LNCAP (cell line): ENCODE measurements around the gene GABBR2.

Source experiments
- TF ChIP-seq, protein P1 (sequence below): fragments of 450-650 bp; IDR thresholded peaks from 2 replicates; pipeline ENCODE4 v1.5.1; 2017; ENCODE audit warnings: mild to moderate bottlenecking

Gene GABBR2

DNA sequence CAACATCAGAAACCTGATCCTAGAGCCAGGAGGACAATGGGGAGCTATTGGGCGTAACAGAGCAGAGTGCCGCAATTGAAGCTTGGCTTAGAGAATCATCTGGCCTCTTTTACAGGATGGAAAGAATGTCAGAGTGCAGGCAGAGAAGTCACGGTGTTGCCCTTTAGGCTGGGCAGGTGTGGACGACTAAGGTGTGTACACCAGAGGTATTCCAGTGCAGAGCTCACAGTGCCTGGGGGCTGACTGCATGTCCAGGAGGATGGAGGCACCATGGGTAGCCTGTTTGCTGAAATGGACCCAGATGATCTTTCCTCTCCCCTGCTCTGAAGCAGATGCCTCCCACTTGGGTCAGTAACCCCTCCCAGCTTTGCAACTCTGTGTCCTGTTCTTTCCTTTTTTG is 404.4 kb downstream of the GABBR2 start:
- TF ChIP-seq, protein P1, sequence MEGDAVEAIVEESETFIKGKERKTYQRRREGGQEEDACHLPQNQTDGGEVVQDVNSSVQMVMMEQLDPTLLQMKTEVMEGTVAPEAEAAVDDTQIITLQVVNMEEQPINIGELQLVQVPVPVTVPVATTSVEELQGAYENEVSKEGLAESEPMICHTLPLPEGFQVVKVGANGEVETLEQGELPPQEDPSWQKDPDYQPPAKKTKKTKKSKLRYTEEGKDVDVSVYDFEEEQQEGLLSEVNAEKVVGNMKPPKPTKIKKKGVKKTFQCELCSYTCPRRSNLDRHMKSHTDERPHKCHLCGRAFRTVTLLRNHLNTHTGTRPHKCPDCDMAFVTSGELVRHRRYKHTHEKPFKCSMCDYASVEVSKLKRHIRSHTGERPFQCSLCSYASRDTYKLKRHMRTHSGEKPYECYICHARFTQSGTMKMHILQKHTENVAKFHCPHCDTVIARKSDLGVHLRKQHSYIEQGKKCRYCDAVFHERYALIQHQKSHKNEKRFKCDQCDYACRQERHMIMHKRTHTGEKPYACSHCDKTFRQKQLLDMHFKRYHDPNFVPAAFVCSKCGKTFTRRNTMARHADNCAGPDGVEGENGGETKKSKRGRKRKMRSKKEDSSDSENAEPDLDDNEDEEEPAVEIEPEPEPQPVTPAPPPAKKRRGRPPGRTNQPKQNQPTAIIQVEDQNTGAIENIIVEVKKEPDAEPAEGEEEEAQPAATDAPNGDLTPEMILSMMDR, result no peak

DNA sequence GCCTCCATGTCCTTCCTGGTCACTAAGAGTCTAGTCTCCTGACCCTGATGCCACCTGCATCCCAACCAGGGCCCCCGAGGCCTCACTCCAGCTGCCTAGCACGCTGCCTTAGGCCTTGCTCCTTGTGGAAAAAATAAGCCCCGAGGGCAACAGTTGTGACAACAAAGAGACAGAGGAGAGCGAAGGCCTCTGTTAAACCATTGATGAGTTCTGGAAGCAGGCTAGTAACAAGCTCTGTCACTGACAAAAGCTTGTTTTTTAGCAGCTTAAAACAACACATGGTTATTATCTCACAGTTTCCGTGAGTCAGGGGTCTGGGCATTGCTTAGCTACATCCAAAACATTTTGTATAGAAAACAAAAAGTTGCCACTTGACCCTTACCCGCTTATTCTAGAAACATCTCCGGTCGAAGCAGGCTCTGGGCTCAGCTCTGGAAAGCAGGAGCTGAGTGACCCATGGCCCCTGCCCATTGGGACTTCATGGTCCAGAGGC is 405.1 kb downstream of the GABBR2 start:
- TF ChIP-seq, protein P1, result no peak

DNA sequence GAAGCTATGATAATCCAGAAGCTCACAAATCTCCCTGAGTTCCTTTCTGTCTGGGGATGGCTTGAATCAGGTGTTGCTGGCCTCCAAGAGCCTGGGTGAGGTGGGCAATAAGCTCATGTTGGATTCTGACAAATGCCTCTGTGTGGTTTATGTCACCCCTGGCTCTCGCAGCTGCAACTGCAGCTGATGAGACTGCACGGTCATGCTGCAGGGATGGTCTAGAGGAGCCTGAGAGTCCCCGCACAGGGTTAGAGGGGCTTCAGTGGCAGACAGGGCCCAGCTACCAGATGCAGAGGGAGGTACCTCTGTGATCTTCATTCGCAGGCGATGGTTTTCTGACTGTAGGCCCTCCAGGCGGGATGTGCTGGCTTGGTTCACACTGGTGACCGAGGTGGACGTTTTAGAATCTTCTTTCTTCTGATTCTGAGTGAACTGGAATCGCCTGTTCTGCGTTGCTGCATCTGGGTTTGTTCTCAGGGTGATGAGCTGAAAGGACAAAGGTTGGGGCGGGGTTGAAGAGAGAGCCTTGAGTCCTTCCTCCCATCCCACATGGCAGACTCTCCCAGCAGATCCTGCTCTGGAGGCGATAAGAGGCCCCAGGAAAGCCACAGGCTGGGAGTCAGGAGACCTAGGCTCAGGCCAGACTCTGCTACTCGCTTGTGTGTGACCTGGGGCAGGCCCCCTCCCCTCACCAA is 405.6 kb downstream of the GABBR2 start:
- TF ChIP-seq, protein P1, result no peak

DNA sequence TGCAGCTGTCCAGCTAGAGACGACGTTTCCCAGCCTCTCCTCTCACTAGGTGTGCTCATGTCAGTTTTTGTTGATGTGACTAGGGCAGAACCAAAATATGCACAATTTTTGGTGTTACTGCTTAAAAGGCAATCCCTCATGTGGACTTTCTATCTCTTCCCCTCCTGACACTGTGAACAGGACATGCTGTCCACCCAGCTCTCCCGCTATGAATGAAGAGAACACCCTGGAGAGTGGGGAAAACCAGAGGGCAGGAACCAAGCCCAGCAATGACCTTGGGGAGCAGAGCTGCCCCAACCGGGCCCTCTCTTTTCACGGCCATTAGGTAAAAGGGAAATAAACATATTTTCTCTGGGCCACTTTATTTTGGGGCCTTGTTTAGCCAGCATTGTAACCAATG is 406.6 kb downstream of the GABBR2 start:
- TF ChIP-seq, protein P1, result no peak

DNA sequence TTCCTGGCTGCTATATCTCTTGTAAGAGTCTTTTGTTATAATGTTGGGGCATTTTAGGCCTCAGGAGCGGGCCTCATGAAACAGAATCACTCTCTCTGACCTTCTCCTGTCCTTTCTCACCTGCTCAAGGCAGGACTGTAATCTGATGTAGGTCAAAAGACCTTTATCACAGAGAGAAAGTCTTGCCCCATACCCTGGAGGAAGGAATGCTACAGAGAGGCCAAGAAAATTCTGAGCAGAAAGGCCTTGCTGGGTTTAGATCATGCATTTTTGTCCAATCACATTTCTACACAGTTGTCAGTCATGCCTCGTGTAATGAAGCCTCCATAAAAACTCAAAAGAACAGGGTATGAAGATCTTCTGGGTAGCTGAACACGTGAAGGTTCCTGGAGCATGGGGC is 408.1 kb downstream of the GABBR2 start:
- TF ChIP-seq, protein P1, result no peak

DNA sequence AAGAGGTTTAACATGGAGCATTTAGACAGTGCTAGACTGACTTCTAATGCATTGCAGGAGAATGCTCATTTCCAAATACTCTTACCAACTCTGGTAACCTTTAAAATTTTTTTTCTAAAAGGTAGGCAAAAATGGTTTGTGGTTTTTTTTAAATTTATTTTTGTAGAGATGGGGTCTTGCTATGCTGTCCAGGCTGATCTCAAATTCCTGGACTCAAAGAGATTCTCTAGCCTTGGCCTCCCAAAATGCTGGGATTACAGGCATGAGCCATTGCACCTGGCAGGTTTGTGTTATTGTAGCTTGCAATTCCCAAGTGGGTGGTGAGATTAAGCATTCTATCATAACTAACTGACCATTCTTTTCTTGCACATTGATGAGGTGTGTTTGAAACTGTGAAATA is 410.3 kb downstream of the GABBR2 start:
- TF ChIP-seq, protein P1, result no peak

DNA sequence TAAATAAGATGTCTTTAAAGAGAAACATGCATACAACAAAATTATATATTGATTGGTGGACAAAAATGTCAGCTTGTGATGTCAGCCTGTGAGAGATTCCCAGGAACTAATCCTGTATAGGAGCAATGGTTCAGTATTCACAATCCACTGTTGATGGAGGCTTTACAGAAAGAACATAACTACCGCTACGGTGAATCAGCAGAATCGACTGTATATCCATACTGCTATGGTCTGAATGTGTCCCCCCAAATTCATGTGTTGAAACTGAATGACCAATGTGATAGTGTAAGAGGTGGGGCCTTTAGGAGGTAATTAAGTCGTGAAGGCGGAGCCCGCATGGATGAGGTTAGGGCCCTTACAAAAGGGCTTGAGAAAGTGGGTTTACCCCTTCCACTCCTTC is 412.9 kb downstream of the GABBR2 start:
- TF ChIP-seq, protein P1, result no peak

DNA sequence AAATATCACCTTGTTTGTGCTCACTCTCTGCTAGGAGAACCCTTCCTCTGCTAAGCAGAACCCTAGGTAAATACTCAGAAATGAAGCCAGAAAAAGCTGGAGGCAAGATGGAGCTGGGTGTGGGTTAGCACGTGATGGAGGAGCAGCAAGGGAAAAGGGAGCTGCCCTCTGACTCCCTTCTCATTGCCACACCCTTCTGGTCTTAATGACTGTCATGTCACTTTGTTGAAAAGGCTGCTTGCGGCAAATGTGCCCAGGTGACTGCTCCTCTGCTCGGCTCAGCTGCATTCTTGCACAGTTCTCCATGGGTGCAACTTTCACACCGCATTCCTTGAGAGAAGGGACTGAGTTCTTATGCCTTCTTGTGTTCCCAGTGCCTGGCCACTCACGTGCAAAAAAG is 416.9 kb downstream of the GABBR2 start:
- TF ChIP-seq, protein P1, result no peak
